Neuronal stem cell (in vitro differentiated cells): Measurements from ENCODE around the gene CTNND2.
A peak's percentile ranks its signal among the peaks of the same experiment; 100 is the strongest.

Source experiments
- DNase-seq: peaks from one replicate; pipeline ENCODE4 v3.0.0-alpha.2; 2013; ENCODE audit warnings: low spot score
- H2AFZ ChIP-seq: one replicate; pipeline ENCODE4 v1.6.1; 2013; ENCODE audit warnings: mild to moderate bottlenecking, low read length, inconsistent platforms
- H2AK5ac ChIP-seq: 2 replicates; pipeline ENCODE4 v1.6.1; 2013; ENCODE audit warnings: low read depth, mild to moderate bottlenecking, inconsistent platforms, low read length, moderate library complexity, mixed read lengths
- H2BK120ac ChIP-seq: 2 replicates; pipeline ENCODE4 v1.6.1; 2013; ENCODE audit warnings: low read depth, mild to moderate bottlenecking, inconsistent platforms, low read length, moderate library complexity, mixed read lengths
- H2BK12ac ChIP-seq: one replicate; pipeline ENCODE4 v1.6.1; 2013; ENCODE audit warnings: low read length, inconsistent platforms
- H2BK15ac ChIP-seq: 2 replicates; pipeline ENCODE4 v1.6.1; 2013; ENCODE audit warnings: mild to moderate bottlenecking, low read length, inconsistent platforms, mixed read lengths
- H2BK5ac ChIP-seq: one replicate; pipeline ENCODE4 v1.6.1; 2013; ENCODE audit warnings: inconsistent platforms, mild to moderate bottlenecking, low read length, moderate library complexity
- H3K14ac ChIP-seq: one replicate; pipeline ENCODE4 v1.6.1; 2013; ENCODE audit warnings: low read length, inconsistent platforms
- H3K18ac ChIP-seq: 2 replicates; pipeline ENCODE4 v1.6.1; 2013; ENCODE audit warnings: low read length, inconsistent platforms
- H3K23ac ChIP-seq: 2 replicates; pipeline ENCODE4 v1.6.1; 2013; ENCODE audit warnings: low read depth, mild to moderate bottlenecking, mixed read lengths, low read length, inconsistent platforms; ENCODE audit not compliant: poor library complexity
- H3K27ac ChIP-seq: replicated peaks from 3 replicates; pipeline ENCODE4 v1.5.1; 2013; ENCODE audit warnings: low read length, inconsistent platforms
- H3K27me3 ChIP-seq, 3 experiments: 2 replicates each; pipeline ENCODE4 v1.6.1; 2013; ENCODE audit warnings: low read length in 3 of 3, mild to moderate bottlenecking in 2 of 3, inconsistent platforms in 1 of 3, low read depth in 1 of 3, mixed read lengths in 1 of 3, moderate library complexity in 1 of 3; ENCODE audit not compliant: control insufficient read depth in 3 of 3, insufficient read depth in 3 of 3
- H3K36me3 ChIP-seq, 2 donors: replicated peaks in 1 of 2; 2 replicates each; pipeline ENCODE4 v1.6.1; 2013; ENCODE audit warnings: low read length in 2 of 2; ENCODE audit not compliant: control insufficient read depth in 2 of 2, insufficient read depth in 2 of 2
- H3K4ac ChIP-seq: 2 replicates; pipeline ENCODE4 v1.6.1; 2013; ENCODE audit warnings: inconsistent platforms, mild to moderate bottlenecking, low read length, moderate library complexity
- H3K4me1 ChIP-seq, 2 donors: 1 replicate in 1 of 2; 2 replicates in 1 of 2; pipeline ENCODE4 v1.6.1; 2013; ENCODE audit warnings: low read length in 2 of 2, low read depth in 1 of 2; ENCODE audit not compliant: control insufficient read depth in 2 of 2, insufficient read depth in 1 of 2
- H3K4me2 ChIP-seq: one replicate; pipeline ENCODE4 v1.6.1; 2013; ENCODE audit warnings: mild to moderate bottlenecking, low read length, inconsistent platforms; ENCODE audit not compliant: insufficient read depth, poor library complexity, severe bottlenecking
- H3K4me3 ChIP-seq, 2 donors: 2 replicates each; pipeline ENCODE4 v1.5.1; 2013; ENCODE audit warnings: low read length in 2 of 2, mild to moderate bottlenecking in 2 of 2, inconsistent platforms in 1 of 2, moderate library complexity in 1 of 2
- H3K79me1 ChIP-seq: one replicate; pipeline ENCODE4 v1.6.1; 2013; ENCODE audit warnings: low read depth, mild to moderate bottlenecking, inconsistent platforms, low read length, moderate library complexity
- H3K9ac ChIP-seq: one replicate; pipeline ENCODE4 v1.6.1; 2013; ENCODE audit warnings: mild to moderate bottlenecking, low read depth, low read length, inconsistent platforms; ENCODE audit not compliant: poor library complexity
- H3K9me3 ChIP-seq, 2 donors: replicated peaks in 1 of 2; 2 replicates each; pipeline versions ENCODE3 to v1.6.1; 2013; ENCODE audit warnings: low read length in 2 of 2, mild to moderate bottlenecking in 2 of 2, inconsistent platforms in 1 of 2, low read depth in 1 of 2, mixed read lengths in 1 of 2, moderate library complexity in 1 of 2; ENCODE audit not compliant: control insufficient read depth in 2 of 2, insufficient read depth in 1 of 2
- H4K8ac ChIP-seq: one replicate; pipeline ENCODE4 v1.6.1; 2013; ENCODE audit warnings: low read depth, mild to moderate bottlenecking, inconsistent platforms, low read length, moderate library complexity
- H4K91ac ChIP-seq: one replicate; pipeline ENCODE4 v1.6.1; 2013; ENCODE audit warnings: low read length, low read depth, mild to moderate bottlenecking, inconsistent platforms; ENCODE audit not compliant: poor library complexity
- WGBS, 2 donors: extraction: QIAGEN DNeasy Blood & Tissue Kit; methylation state at CpG; one replicate each; pipeline ENCODE4 v1.1.7; 2013; ENCODE audit warnings: missing lambda C conversion rate in 2 of 2, mixed read lengths in 1 of 2; ENCODE audit not compliant: insufficient read length in 2 of 2, insufficient replicate concordance in 1 of 2; ENCODE audit errors: extremely low coverage in 2 of 2; 5-methylcytosine and 5-hydroxymethylcytosine counted together

The CTNND2 gene

GRCh38 chr5:11396917-11397316 is 507.3 kb downstream of the CTNND2 start:
- Histone ChIP-seq H2BK15ac (no peak overlapping the region), H2BK12ac (no peak overlapping the region), H3K4me1 (peaks cover 6 to 10% of the 10 kb centered on the region in 2 donors), H3K4me2 (no peak overlapping the region), H2BK120ac (no peak overlapping the region), H3K4ac (no peak overlapping the region), H3K27me3 (no peaks in the 10 kb centered on the region), H4K8ac (no peak overlapping the region), H3K27ac (no peak overlapping the region), H3K4me3 (no peak overlapping the region), H2AFZ (no peak overlapping the region), H4K91ac (no peak overlapping the region), H3K9me3 (no peaks in the 10 kb centered on the region), H2AK5ac (no peak overlapping the region), H3K36me3 (peaks cover 0 to 16% of the 10 kb centered on the region in 2 donors), H2BK5ac (no peak overlapping the region), H3K23ac (no peak overlapping the region), H3K18ac (peak overlapping the region; percentile 5), H3K14ac (peak overlapping the region; percentile 10), H3K79me1 (no peaks in the 10 kb centered on the region), H3K9ac (no peak overlapping the region)
- DNase-seq = no peak
- WGBS, 2 donors = no CpG with 5 or more reads among the region's 5 CpGs

DNA sequence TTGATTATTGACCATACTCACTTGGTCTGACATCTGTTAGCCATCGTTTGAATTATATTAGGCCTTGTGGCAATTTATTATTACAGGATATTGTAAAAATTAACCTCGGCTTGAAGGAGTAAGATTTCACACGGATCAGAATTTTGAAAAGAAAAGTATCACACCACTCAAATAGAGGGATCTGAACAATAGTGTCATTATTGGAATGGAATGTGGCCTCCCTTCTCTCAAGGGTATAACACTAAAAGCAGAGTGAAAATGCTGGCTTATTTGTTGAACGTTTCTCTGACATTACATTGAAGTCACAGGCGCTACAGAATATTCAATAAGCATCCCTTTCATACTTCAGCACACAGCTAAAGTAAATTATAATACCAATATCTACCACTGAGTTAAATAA is 509.3 kb downstream of the CTNND2 start:
- Histone ChIP-seq H3K14ac (no peak overlapping the region), H3K4me3 (no peak overlapping the region), H3K9me3 (no peaks in the 10 kb centered on the region), H2AFZ (no peak overlapping the region), H3K79me1 (no peaks in the 10 kb centered on the region), H3K23ac (no peak overlapping the region), H3K9ac (no peak overlapping the region), H2BK15ac (no peak overlapping the region), H3K4me1 (peaks cover 8 to 10% of the 10 kb centered on the region in 2 donors), H2BK5ac (no peak overlapping the region), H3K4me2 (no peak overlapping the region), H4K8ac (no peak overlapping the region), H2BK12ac (no peak overlapping the region), H3K36me3 (peaks cover 0 to 8% of the 10 kb centered on the region in 2 donors), H2BK120ac (no peak overlapping the region), H3K27me3 (no peaks in the 10 kb centered on the region), H2AK5ac (no peak overlapping the region), H4K91ac (no peak overlapping the region), H3K18ac (no peak overlapping the region), H3K4ac (no peak overlapping the region), H3K27ac (no peak overlapping the region)
- DNase-seq = no peak
- WGBS, 2 donors = no CpG with 5 or more reads among the region's 5 CpGs

DNA sequence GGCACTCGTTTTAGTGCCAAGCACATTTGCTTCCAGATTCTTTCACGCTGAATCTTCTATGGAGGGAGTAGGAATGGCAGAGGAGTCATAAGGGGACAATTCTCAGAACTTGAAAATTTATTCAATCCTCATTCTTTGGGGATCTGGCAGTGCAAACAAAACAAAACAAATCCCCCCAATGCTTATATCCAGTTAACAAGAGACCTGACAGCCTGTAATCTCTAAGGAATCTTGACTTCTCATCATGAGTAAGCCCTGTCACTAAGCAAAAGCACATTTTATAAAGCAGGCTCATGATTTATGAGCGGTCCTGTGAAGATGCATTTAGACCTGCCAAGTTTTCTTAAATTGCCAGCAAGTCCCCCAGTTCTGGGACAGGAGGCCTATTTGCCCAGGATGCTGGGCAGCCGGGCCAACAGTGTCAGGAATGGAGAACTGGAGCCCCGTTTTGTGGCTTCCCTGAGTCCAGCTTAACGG is 513.9 kb downstream of the CTNND2 start:
- no CpG with 5 or more reads among the region's 6 CpGs for WGBS, 2 donors
- H3K4me1 ChIP-seq = peaks cover 3 to 12% of the 10 kb centered on the region in 2 donors

DNA sequence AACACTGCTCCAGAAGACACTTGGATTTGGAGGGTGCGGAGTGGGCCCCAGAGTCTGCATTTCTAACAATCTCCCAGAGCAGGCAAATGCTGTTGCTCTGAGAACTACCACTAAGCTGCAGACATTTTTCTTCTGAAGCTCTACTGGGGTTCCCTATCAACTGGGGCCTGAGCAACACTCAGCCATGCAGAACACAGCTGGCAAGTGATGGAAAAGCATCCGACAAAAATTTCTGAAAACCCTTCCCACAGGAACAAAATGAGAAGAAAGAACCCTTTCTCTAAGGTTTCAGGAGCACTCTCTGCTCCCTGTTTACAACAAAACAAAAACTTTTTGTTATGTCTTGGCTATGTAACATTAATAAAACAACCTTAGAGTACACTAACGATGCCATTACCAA is 516.9 kb downstream of the CTNND2 start:
- no peak for DNase-seq
- Histone ChIP-seq H3K4me3 (no peak overlapping the region), H2BK120ac (no peak overlapping the region), H3K4ac (no peak overlapping the region), H2BK12ac (no peak overlapping the region), H3K4me2 (no peak overlapping the region), H3K79me1 (no peaks in the 10 kb centered on the region), H3K9me3 (peaks cover 0 to 12% of the 10 kb centered on the region in 2 donors), H3K36me3 (peaks cover 0 to 24% of the 10 kb centered on the region in 2 donors), H3K27ac (no peak overlapping the region), H3K27me3 (peaks cover 0 to 21% (median 5%) of the 10 kb centered on the region in 3 experiments), H2AK5ac (no peak overlapping the region), H3K23ac (no peak overlapping the region), H3K9ac (no peak overlapping the region), H4K91ac (no peak overlapping the region), H2BK15ac (no peak overlapping the region), H3K18ac (no peak overlapping the region), H2BK5ac (no peak overlapping the region), H3K4me1 (peaks cover 5 to 7% of the 10 kb centered on the region in 2 donors), H3K14ac (no peak overlapping the region), H2AFZ (no peak overlapping the region), H4K8ac (no peak overlapping the region)
- WGBS, 2 donors = no CpG with 5 or more reads among the region's 3 CpGs

More for the DNA sequence above, 513.9 kb downstream of the CTNND2 start:
- H2AFZ ChIP-seq = no peak overlapping the region
- no peak overlapping the region for H2BK15ac ChIP-seq
- H4K8ac ChIP-seq = no peak overlapping the region
- H2BK120ac ChIP-seq = no peak overlapping the region
- H2BK12ac ChIP-seq = no peak overlapping the region
- H3K9ac ChIP-seq = no peak overlapping the region
- no peak overlapping the region for H3K4me2 ChIP-seq
- H3K79me1 ChIP-seq = no peaks in the 10 kb centered on the region
- H3K4ac ChIP-seq = no peak overlapping the region
- H3K27ac ChIP-seq = no peak overlapping the region
- no peak overlapping the region for H3K18ac ChIP-seq
- H3K4me3 ChIP-seq = no peak overlapping the region
- peaks cover 0 to 5% of the 10 kb centered on the region in 2 donors for H3K9me3 ChIP-seq
- H4K91ac ChIP-seq = no peak overlapping the region
- H3K14ac ChIP-seq = no peak overlapping the region
- H2BK5ac ChIP-seq = no peak overlapping the region
- H2AK5ac ChIP-seq = no peak overlapping the region
- peaks cover 0 to 2% (median 0%) of the 10 kb centered on the region in 3 experiments for H3K27me3 ChIP-seq
- DNase-seq = no peak
- H3K23ac ChIP-seq = no peak overlapping the region
- no peaks in the 10 kb centered on the region for H3K36me3 ChIP-seq
